ENCODE measurements around the gene CCM2L.

DNA sequence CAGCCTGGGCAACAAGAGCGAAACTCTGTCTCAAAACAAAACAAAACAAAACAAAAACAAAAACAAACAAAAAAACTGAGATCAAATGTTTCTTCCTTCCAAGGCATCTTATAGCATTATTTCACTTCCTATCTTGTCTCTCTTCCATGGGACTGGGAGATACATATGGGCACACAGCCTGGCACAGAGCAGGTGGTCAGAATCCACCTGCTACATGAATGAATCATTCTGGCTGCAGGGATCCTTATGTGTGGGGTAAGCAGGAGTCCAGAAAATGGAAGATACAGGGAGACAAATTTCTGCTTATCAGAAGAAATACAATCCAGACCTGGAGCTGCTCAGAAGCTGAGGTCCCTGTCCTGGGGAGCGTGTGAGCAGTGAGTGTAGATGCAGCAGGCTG is 18.2 kb upstream of the CCM2L start:
- TF ChIP-seq, protein P1, sequence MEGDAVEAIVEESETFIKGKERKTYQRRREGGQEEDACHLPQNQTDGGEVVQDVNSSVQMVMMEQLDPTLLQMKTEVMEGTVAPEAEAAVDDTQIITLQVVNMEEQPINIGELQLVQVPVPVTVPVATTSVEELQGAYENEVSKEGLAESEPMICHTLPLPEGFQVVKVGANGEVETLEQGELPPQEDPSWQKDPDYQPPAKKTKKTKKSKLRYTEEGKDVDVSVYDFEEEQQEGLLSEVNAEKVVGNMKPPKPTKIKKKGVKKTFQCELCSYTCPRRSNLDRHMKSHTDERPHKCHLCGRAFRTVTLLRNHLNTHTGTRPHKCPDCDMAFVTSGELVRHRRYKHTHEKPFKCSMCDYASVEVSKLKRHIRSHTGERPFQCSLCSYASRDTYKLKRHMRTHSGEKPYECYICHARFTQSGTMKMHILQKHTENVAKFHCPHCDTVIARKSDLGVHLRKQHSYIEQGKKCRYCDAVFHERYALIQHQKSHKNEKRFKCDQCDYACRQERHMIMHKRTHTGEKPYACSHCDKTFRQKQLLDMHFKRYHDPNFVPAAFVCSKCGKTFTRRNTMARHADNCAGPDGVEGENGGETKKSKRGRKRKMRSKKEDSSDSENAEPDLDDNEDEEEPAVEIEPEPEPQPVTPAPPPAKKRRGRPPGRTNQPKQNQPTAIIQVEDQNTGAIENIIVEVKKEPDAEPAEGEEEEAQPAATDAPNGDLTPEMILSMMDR (IDR thresholded peaks at IDR 0.05), result no peak
- TF ChIP-seq, protein P2, sequence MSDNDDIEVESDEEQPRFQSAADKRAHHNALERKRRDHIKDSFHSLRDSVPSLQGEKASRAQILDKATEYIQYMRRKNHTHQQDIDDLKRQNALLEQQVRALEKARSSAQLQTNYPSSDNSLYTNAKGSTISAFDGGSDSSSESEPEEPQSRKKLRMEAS (IDR thresholded peaks at IDR 0.05), result no peak
- TF ChIP-seq HOXA7 (CRISPR knock-in tag; IDR thresholded peaks at IDR 0.05), result no peak
- no peak for TF ChIP-seq RNF2 (IDR thresholded peaks at IDR 0.05; ENCODE audit: borderline replicate concordance, low read depth)
- TF ChIP-seq EP300 (IDR thresholded peaks at IDR 0.05), result no peak
- TF ChIP-seq, protein P3, sequence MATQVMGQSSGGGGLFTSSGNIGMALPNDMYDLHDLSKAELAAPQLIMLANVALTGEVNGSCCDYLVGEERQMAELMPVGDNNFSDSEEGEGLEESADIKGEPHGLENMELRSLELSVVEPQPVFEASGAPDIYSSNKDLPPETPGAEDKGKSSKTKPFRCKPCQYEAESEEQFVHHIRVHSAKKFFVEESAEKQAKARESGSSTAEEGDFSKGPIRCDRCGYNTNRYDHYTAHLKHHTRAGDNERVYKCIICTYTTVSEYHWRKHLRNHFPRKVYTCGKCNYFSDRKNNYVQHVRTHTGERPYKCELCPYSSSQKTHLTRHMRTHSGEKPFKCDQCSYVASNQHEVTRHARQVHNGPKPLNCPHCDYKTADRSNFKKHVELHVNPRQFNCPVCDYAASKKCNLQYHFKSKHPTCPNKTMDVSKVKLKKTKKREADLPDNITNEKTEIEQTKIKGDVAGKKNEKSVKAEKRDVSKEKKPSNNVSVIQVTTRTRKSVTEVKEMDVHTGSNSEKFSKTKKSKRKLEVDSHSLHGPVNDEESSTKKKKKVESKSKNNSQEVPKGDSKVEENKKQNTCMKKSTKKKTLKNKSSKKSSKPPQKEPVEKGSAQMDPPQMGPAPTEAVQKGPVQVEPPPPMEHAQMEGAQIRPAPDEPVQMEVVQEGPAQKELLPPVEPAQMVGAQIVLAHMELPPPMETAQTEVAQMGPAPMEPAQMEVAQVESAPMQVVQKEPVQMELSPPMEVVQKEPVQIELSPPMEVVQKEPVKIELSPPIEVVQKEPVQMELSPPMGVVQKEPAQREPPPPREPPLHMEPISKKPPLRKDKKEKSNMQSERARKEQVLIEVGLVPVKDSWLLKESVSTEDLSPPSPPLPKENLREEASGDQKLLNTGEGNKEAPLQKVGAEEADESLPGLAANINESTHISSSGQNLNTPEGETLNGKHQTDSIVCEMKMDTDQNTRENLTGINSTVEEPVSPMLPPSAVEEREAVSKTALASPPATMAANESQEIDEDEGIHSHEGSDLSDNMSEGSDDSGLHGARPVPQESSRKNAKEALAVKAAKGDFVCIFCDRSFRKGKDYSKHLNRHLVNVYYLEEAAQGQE (IDR thresholded peaks at IDR 0.05), result no peak
- no peak for TF ChIP-seq FOSL2 (IDR thresholded peaks at IDR 0.05)
- no peak for TF ChIP-seq FOSL2 (CRISPR knock-in tag; IDR thresholded peaks at IDR 0.05)
- TF ChIP-seq CEBPB (IDR thresholded peaks at IDR 0.05), result no peak
- TF ChIP-seq JUNB (IDR thresholded peaks at IDR 0.05), result no peak
- TF ChIP-seq GATA3 (IDR thresholded peaks at IDR 0.05; ENCODE audit: borderline replicate concordance), result no peak
- no peak for TF ChIP-seq MAZ (IDR thresholded peaks at IDR 0.05; ENCODE audit: borderline replicate concordance, low read depth, low read length)
- no peak for TF ChIP-seq JUN (IDR thresholded peaks at IDR 0.05)
